ENCODE data around the gene KLF17.

Gene KLF17

GRCh38 chr1:44078104-44078503 lies 40.5 kb upstream of the KLF17 start:
- no peaks in the 10 kb centered on the region for H3K4me1 ChIP-seq (ENCODE audit: control insufficient read depth in 1 of 2, insufficient read depth in 2 of 2, low read length in 2 of 2)
- H3K4me2 ChIP-seq (ENCODE audit: low read length), result no peak overlapping the region
- no peak overlapping the region for H3K23ac ChIP-seq (ENCODE audit: low read length)
- no peaks in the 10 kb centered on the region for H3K36me3 ChIP-seq (ENCODE audit: control insufficient read depth in 1 of 2, insufficient read depth in 2 of 2, low read length in 2 of 2)
- no peak for DNase-seq
- no peak overlapping the region for H3K27ac ChIP-seq (ENCODE audit: low read depth, low read length)
- no peaks in the 10 kb centered on the region for H3K79me1 ChIP-seq (ENCODE audit: low read length)
- H2BK12ac ChIP-seq (ENCODE audit: low read length), result no peak overlapping the region
- H3K18ac ChIP-seq (ENCODE audit: low read length), result no peak overlapping the region
- H3K14ac ChIP-seq (ENCODE audit: low read length), result no peak overlapping the region
- H3K9me3 ChIP-seq (ENCODE audit: insufficient read depth, low read depth, low read length), result no peaks in the 10 kb centered on the region
- no peak overlapping the region for H3K9ac ChIP-seq (ENCODE audit: low read length)
- H2BK120ac ChIP-seq (ENCODE audit: insufficient read depth, low read length, poor library complexity), result no peak overlapping the region
- H4K91ac ChIP-seq (ENCODE audit: low read depth, low read length), result no peak overlapping the region
- H2BK5ac ChIP-seq (ENCODE audit: low read depth, low read length, poor library complexity), result no peak overlapping the region
- no peak overlapping the region for H3K4ac ChIP-seq (ENCODE audit: low read depth, low read length)
- H3K27me3 ChIP-seq (ENCODE audit: insufficient read depth, low read length), result no peaks in the 10 kb centered on the region
- H2AFZ ChIP-seq (ENCODE audit: insufficient read depth, low read length, poor library complexity), result no peak overlapping the region
- no peak overlapping the region for H4K12ac ChIP-seq (ENCODE audit: low read depth, low read length)
- no peak overlapping the region for H2AK5ac ChIP-seq (ENCODE audit: low read length)
- no CpG with 5 or more reads among the region's 2 CpGs for WGBS (ENCODE audit: extremely low coverage, insufficient coverage, insufficient read length)
- H3K79me2 ChIP-seq (ENCODE audit: control insufficient read depth, insufficient read depth, low read length, poor library complexity), result no peaks in the 10 kb centered on the region
- no peak overlapping the region for H3K4me3 ChIP-seq (ENCODE audit: low read depth, low read length)
- no peak overlapping the region for H4K8ac ChIP-seq (ENCODE audit: low read depth, low read length)

GRCh38 chr1:44079566-44079965 lies 39.1 kb upstream of the KLF17 start:
- no peak overlapping the region for H3K27ac ChIP-seq (ENCODE audit: low read depth, low read length)
- no peaks in the 10 kb centered on the region for H3K79me2 ChIP-seq (ENCODE audit: control insufficient read depth, insufficient read depth, low read length, poor library complexity)
- no peak overlapping the region for H2BK120ac ChIP-seq (ENCODE audit: insufficient read depth, low read length, poor library complexity)
- H3K4me3 ChIP-seq (ENCODE audit: low read depth, low read length), result no peak overlapping the region
- H3K9ac ChIP-seq (ENCODE audit: low read length), result no peak overlapping the region
- H3K79me1 ChIP-seq (ENCODE audit: low read length), result no peaks in the 10 kb centered on the region
- H4K12ac ChIP-seq (ENCODE audit: low read depth, low read length), result no peak overlapping the region
- H2AK5ac ChIP-seq (ENCODE audit: low read length), result no peak overlapping the region
- H2BK12ac ChIP-seq (ENCODE audit: low read length), result no peak overlapping the region
- no peak overlapping the region for H3K18ac ChIP-seq (ENCODE audit: low read length)
- no peak overlapping the region for H3K4me2 ChIP-seq (ENCODE audit: low read length)
- H3K27me3 ChIP-seq (ENCODE audit: insufficient read depth, low read length), result no peaks in the 10 kb centered on the region
- H3K23ac ChIP-seq (ENCODE audit: low read length), result no peak overlapping the region
- H3K36me3 ChIP-seq (ENCODE audit: control insufficient read depth in 1 of 2, insufficient read depth in 2 of 2, low read length in 2 of 2), result no peaks in the 10 kb centered on the region
- DNase-seq, result no peak
- H3K4ac ChIP-seq (ENCODE audit: low read depth, low read length), result no peak overlapping the region
- WGBS (ENCODE audit: extremely low coverage, insufficient coverage, insufficient read length), result no CpG with 5 or more reads among the region's 4 CpGs
- no peaks in the 10 kb centered on the region for H3K9me3 ChIP-seq (ENCODE audit: insufficient read depth, low read depth, low read length)
- no peak overlapping the region for H2BK5ac ChIP-seq (ENCODE audit: low read depth, low read length, poor library complexity)
- H4K8ac ChIP-seq (ENCODE audit: low read depth, low read length), result no peak overlapping the region
- no peak overlapping the region for H2AFZ ChIP-seq (ENCODE audit: insufficient read depth, low read length, poor library complexity)
- H4K91ac ChIP-seq (ENCODE audit: low read depth, low read length), result no peak overlapping the region
- H3K14ac ChIP-seq (ENCODE audit: low read length), result no peak overlapping the region
- H3K4me1 ChIP-seq (ENCODE audit: control insufficient read depth in 1 of 2, insufficient read depth in 2 of 2, low read length in 2 of 2), result no peaks in the 10 kb centered on the region

- Histone ChIP-seq H2BK120ac (ENCODE audit: insufficient read depth, low read length, poor library complexity) (no peak overlapping the region), H3K23ac (ENCODE audit: low read length) (no peak overlapping the region)
These were observed 33.5 kb upstream of the KLF17 start for GRCh38 chr1:44084998-44085675.

GRCh38 chr1:44086692-44087474 lies 31.7 kb upstream of the KLF17 start:
- H2BK12ac ChIP-seq (ENCODE audit: low read length), result no peak overlapping the region
- no peak overlapping the region for H2AK5ac ChIP-seq (ENCODE audit: low read length)
- H3K23ac ChIP-seq (ENCODE audit: low read length), result no peak overlapping the region
- H3K4me1 ChIP-seq (ENCODE audit: control insufficient read depth in 1 of 2, insufficient read depth in 2 of 2, low read length in 2 of 2), result no peaks in the 10 kb centered on the region
- no peak overlapping the region for H2BK5ac ChIP-seq (ENCODE audit: low read depth, low read length, poor library complexity)
- WGBS (ENCODE audit: extremely low coverage, insufficient coverage, insufficient read length), result no CpG with 5 or more reads among the region's 4 CpGs
- no peak overlapping the region for H3K27ac ChIP-seq (ENCODE audit: low read depth, low read length)
- no peaks in the 10 kb centered on the region for H3K79me1 ChIP-seq (ENCODE audit: low read length)
- no peak overlapping the region for H3K9ac ChIP-seq (ENCODE audit: low read length)
- H3K36me3 ChIP-seq (ENCODE audit: control insufficient read depth in 1 of 2, insufficient read depth in 2 of 2, low read length in 2 of 2), result no peaks in the 10 kb centered on the region
- H4K91ac ChIP-seq (ENCODE audit: low read depth, low read length), result no peak overlapping the region
- no peak overlapping the region for H3K4me3 ChIP-seq (ENCODE audit: low read depth, low read length)
- H3K9me3 ChIP-seq (ENCODE audit: insufficient read depth, low read depth, low read length), result no peaks in the 10 kb centered on the region
- DNase-seq, result peak in 1 of 2 donors; percentile 21
- H3K18ac ChIP-seq (ENCODE audit: low read length), result no peak overlapping the region
- no peaks in the 10 kb centered on the region for H3K79me2 ChIP-seq (ENCODE audit: control insufficient read depth, insufficient read depth, low read length, poor library complexity)
- no peak overlapping the region for H3K4ac ChIP-seq (ENCODE audit: low read depth, low read length)
- no peak overlapping the region for H4K12ac ChIP-seq (ENCODE audit: low read depth, low read length)
- H2AFZ ChIP-seq (ENCODE audit: insufficient read depth, low read length, poor library complexity), result no peak overlapping the region
- no peaks in the 10 kb centered on the region for H3K27me3 ChIP-seq (ENCODE audit: insufficient read depth, low read length)
- no peak overlapping the region for H4K8ac ChIP-seq (ENCODE audit: low read depth, low read length)
- no peak overlapping the region for H2BK120ac ChIP-seq (ENCODE audit: insufficient read depth, low read length, poor library complexity)
- no peak overlapping the region for H3K4me2 ChIP-seq (ENCODE audit: low read length)
- no peak overlapping the region for H3K14ac ChIP-seq (ENCODE audit: low read length)

More at GRCh38 chr1:44084998-44085675, 33.5 kb upstream of the KLF17 start:
- no peak overlapping the region for H2AK5ac ChIP-seq (ENCODE audit: low read length)
- no peak overlapping the region for H2AFZ ChIP-seq (ENCODE audit: insufficient read depth, low read length, poor library complexity)
- H3K36me3 ChIP-seq (ENCODE audit: control insufficient read depth in 1 of 2, insufficient read depth in 2 of 2, low read length in 2 of 2), result no peaks in the 10 kb centered on the region
- no peak overlapping the region for H3K14ac ChIP-seq (ENCODE audit: low read length)
- no peaks in the 10 kb centered on the region for H3K79me1 ChIP-seq (ENCODE audit: low read length)
- no peak overlapping the region for H2BK12ac ChIP-seq (ENCODE audit: low read length)
- no peaks in the 10 kb centered on the region for H3K27me3 ChIP-seq (ENCODE audit: insufficient read depth, low read length)
- peak; percentile 20 to 81 for DNase-seq
- no peak overlapping the region for H3K4me3 ChIP-seq (ENCODE audit: low read depth, low read length)
- H4K91ac ChIP-seq (ENCODE audit: low read depth, low read length), result no peak overlapping the region
- no peaks in the 10 kb centered on the region for H3K4me1 ChIP-seq (ENCODE audit: control insufficient read depth in 1 of 2, insufficient read depth in 2 of 2, low read length in 2 of 2)
- H3K4me2 ChIP-seq (ENCODE audit: low read length), result no peak overlapping the region
- H3K9ac ChIP-seq (ENCODE audit: low read length), result no peak overlapping the region
- no CpG with 5 or more reads among the region's 3 CpGs for WGBS (ENCODE audit: extremely low coverage, insufficient coverage, insufficient read length)
- no peak overlapping the region for H4K12ac ChIP-seq (ENCODE audit: low read depth, low read length)
- no peak overlapping the region for H3K4ac ChIP-seq (ENCODE audit: low read depth, low read length)
- H3K18ac ChIP-seq (ENCODE audit: low read length), result no peak overlapping the region
- no peaks in the 10 kb centered on the region for H3K79me2 ChIP-seq (ENCODE audit: control insufficient read depth, insufficient read depth, low read length, poor library complexity)
- H3K27ac ChIP-seq (ENCODE audit: low read depth, low read length), result no peak overlapping the region
- H3K9me3 ChIP-seq (ENCODE audit: insufficient read depth, low read depth, low read length), result no peaks in the 10 kb centered on the region
- H2BK5ac ChIP-seq (ENCODE audit: low read depth, low read length, poor library complexity), result no peak overlapping the region
- no peak overlapping the region for H4K8ac ChIP-seq (ENCODE audit: low read depth, low read length)

Data from trophoblast cell (in vitro differentiated cells and primary cell).